ENCODE measurements around the gene SRSF10. TPM values are rescaled to one million over a fixed set of nuclear protein-coding genes. Genes with fewer than 3 reads are reported as not detected.
"Not testable (repeated sequence)": the region's sequence is repeated elsewhere in the genome, so short reads cannot be mapped to it uniquely, and the experiment has no call there.

SRSF10 gene
- total RNA-seq, 1 donor from 2014 or later, result 117 TPM

GRCh38 chr1:23997812-23998211 lies 17.7 kb upstream of the SRSF10 start:
- peak; percentile 65 for DNase-seq

DNA sequence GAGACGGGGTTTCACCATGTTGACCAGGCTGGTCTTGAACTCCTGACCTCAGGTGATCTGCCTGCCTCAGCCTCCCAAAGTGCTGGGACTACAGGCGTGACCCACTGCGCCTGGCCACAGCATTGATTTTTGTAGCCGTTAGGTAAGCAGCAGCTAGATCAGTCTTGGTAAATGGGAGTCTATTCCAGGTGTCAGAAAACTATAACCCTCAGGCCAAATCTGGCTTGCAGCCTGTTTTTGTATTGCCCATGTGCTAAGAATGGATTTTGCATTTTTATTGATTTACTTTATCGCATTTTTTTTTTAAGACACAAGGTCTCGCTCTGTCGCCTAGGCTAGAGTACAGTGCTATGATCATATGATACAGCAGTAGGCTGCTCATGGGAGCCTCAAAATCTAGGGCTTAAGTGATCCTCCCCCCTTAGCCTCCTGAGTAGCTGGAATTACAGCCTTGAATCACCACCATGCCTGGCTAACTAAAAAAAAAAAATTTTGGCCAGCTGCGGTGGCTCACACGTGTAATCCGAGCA lies 16.6 kb upstream of the SRSF10 start:
- DNase-seq, result no peak

- no peak for DNase-seq
Measured at GRCh38 chr1:23995431-23995837, 15.3 kb upstream of the SRSF10 start.

DNA sequence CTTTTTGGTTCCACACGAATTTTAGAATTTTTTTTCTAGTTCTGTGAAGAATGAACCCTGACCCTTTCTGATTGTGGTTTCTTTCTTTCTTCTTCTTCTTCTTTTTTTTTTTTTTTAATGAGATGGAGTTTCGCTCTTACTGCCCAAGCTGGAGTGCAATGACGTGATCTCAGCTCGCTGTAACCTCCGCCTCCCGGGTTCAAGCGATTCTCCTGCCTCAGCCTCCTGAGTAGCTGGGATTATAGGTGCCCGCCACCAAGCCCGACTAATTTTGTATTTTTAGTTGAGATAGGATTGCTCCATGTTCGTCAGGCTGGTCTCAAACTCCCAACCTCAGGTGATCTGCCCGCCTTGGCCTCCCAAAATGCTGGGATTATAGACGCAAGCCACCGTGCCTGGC lies 11.9 kb upstream of the SRSF10 start:
- DNase-seq, result not testable (repeated sequence)

DNA sequence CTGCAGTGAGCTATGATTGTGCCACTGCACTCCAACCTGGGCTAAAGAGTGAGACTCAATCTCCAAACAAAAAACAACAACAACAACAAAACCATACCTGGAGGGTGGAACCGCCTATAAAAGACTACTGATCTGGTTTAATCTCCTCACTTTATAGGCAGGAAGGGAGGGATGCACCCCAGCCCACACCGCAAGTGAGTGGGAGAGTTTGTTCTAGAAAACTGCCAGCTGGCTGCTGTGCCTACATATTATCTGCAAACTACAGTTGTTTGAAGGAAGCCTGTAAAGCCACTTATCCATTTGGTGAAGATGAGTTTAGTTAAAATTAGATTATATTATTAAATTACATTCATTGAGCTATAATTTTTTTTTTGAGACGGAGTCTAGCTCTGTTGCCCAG lies 9.1 kb upstream of the SRSF10 start:
- no peak for DNase-seq

DNA sequence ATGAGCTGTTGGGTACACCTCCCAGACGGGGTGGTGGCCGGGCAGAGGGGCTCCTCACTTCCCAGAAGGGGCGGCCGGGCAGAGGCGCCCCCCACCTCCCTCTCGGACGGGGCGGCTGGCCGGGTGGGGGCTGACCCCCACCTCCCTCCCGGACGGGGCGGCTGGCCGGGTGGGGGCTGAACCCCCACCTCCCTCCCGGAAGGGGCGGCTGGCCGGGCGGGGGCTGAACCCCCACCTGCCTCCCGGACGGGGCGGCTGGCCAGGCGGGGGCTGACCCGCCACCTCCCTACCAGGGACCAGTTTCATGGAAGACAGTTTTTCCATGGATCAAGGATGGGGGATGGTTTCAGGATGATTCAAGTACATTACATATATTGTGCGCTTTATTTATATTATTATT lies 6.9 kb upstream of the SRSF10 start:
- not testable (repeated sequence) for DNase-seq

DNA sequence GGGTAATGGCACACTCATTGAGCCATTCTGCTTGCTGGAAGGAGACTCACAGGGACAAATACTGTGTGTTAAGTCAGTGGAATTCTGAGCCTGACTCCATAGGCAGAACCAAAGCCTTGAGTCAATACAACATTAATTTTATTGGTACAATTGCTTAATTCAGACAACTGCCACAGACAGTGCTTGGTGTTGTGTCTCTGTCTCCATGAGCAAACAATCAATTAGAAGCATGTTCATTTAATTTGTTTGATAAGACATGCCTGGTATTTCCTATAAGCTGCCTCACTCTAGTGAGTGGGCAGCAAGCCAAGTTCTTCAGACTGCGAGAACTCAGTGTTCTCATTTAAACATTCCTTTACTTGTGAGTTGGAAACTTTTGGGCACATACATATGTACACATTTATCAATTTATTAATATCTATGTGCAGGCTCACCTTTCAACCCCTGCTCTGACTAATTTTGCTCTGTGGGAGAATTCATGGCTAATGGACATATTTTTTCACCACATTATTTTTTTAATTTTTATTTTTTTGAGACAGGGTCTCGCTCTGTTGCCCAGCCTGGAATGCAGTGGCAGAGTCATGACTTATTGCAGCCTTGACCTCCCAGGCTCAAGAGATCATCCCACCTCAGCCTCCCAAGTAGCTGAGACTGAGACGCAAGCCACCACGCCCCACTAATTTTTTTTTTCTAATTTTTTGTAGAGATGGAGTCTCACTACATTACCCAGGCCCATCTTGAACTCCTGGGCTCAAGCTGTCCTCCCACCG lies 4.5 kb upstream of the SRSF10 start:
- DNase-seq, result peak; percentile 73

- DNase-seq, result no peak
Measured at GRCh38 chr1:23980728-23981070, 572 bp upstream of the SRSF10 start.

GRCh38 chr1:23979387-23979880 lies 693 bp downstream of the SRSF10 start:
- DNase-seq, result peak; percentile 58

DNA sequence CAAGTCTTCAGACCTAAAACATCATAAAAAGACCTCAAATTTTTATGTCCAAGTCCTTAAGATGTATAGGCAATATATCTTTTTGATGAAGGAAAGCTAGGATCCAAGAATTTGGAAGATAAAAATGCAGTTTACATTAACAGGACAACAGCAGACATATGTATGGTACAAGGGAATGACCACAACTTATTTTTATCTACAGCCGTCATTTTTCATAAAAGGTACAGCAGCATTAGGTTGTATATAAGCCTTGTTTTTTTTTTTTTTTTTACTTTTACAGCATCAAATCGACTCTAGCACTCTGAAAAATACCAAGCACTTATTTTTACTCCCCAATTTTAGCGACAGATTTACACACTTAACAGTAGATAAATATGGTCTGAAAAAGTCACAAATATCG lies 1.3 kb downstream of the SRSF10 start:
- DNase-seq, result no peak

- DNase-seq, result no peak
Measured at GRCh38 chr1:23977854-23978191, 2.3 kb downstream of the SRSF10 start.

DNA sequence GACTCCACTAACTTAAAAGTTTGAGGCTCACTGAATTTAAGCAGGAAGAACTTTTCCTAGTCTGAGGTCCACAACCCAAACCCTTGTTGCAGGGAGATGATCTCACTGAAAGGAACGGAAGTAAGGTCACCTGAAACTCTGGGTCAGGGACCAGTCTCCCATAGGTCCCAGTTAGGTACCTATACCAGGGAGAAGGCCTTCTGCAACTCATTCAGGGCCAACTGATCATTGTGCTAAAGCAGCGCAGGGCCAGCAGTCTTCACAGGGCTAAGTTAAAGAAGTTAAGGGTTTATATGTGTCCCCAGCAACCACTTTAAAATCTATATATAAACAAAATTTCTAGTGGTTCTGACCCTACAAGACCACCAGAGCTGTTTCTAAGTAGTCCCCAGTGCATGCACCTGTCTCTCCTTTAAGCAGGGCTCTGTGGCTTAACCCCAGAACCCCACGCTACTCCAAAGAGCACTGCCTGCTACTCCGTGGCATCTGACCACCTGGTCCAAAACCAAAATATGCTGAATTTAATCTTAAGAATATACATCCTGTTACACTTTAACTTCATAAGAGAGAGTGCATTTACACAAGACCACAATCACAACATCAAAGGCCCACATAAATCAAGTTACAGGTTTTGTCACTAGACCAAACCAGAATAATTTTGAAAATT lies 2.8 kb downstream of the SRSF10 start:
- DNase-seq, result no peak

- DNase-seq, result no peak
Measured at GRCh38 chr1:23967871-23968270, 12.3 kb downstream of the SRSF10 start.

- DNase-seq, result no peak
Measured at GRCh38 chr1:23966973-23967493, 13.1 kb downstream of the SRSF10 start.

DNA sequence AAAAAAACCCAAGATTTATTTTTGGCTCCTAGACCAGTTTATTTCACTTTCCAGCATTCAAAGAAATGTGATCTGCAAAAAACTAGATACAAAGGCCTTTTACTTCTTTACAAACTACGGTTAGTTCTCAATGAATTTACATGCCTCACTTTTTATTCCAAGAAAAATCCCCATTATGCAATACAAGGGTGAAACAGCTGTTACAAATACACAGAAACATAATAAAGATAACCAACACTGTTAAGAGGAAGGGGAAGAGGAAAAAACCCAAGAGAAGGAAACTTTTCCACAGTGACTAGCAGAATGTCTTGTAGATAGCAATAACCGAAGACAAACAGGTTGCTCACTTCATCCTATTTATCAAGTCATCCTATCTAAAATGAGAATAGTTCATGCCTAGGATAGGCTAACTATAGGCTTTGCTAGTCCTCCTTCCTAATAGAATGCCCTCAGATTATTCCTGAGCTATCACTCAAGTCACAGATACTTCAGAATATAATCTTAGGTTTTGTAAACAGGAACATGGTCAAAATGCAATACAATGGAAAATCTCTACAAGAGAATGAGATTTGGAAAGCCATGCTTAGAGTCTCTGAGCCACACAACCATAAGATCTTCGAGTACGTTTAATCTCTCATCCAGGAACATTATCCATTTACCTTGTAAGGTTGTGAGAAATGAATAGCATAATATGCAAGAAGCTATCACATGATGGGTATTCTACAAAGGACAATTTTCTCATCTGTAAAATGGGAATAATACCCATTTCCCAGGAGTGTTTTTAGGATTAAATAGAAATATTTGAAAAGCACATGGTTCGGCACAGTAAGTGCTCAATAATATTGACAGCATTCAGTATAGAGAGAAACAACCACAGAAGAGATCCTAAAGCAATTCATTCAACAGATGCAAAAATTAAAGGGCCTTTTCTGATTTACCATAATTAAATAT lies 15.1 kb downstream of the SRSF10 start:
- DNase-seq, result no peak

DNA sequence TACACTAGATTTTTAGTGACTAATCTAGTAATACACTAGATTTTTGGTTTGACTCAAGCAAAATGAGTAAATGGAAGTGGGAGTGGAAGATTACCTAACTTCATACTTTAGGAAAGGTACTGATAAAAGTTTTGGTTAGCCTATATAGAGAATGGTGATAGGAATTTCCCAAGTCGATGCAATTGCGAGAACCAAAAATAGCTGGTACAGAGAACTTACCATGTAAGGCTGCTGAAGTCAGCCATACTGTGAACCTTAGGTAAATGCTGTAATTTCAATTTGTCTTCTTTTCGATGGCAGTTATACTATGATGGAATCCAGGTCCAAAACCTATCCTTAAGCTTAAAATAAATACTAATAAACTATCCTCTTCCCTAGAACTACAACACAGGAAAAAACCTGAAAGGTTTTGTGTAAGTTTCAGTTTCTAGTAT lies 15.9 kb downstream of the SRSF10 start:
- DNase-seq, result no peak

- DNase-seq, result no peak
Measured at GRCh38 chr1:23963617-23964234, 16.4 kb downstream of the SRSF10 start.

DNA sequence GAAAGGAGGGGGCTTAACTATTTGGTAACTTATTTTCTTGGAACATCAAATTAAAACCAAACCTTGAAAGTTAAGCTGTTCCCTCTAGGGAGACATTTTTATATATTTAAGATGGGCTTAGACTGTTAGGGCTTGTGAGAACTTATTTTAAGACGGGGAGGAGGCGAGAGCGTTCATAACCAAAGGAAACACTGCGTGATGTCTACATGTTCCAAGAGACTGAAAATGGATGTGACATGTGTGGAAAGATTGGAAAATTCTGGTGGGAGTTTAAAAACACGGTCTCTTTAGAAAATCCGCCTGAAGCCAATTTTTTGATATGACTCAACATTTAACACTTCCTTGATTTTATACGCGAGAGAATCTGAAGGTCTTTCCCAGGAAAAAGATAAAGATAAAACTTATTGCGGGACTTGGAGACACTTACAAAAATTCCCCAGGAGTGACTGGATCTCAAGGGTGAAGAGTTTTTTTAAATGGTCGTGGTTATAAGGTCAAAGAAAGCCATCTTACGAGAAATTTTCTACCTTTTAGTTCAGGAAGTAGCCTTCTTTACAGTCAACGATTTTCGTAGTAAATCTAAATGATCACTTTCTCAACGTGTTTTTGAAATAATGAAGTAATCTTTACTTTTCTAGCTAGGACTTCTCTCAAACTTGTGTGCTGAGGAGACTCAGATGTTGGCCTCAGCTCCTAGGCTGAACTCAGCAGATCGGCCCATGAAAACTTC lies 19.7 kb downstream of the SRSF10 start:
- peak; percentile 80 for DNase-seq

DNA sequence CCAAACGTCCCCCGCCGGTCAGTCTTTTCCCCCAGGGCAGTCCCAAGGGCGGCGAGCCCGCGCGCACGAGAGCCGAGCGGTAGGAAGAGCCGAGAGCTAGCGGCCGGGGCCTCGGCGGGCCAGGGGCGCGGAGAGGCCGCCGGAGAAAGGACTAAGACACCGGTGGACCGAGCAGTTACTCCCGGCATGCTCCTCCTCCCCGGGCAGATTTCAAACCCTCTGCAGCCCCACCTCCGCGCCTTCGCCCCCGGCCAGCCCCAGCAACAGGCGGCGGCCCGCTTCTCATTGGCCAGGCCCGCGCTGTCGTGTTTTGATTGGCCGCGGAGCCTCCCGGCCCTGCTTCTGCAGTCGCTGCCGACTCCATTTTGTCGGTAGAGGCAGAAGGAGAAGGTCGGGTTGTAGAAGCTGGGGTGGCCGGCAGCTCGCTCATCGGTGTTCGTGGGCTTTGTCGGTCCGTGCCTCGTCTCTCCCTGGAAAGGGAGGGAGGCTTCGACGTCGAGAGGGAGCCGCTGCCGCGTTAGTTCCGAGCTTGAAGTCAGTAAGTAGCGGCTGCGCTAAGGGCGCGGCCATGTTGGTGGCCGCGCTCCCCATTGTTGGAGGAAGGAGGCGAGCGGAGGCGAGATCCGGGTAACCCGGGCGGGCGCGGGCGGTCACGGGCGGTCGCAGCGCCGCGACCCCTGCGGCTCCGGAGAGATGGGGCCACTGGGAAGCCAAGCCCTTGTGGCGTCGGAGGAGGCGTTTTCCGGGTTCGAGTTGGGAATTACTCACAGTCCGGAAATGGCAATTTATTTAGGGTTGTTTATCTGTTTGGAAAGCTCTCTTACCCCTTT lies 20.5 kb downstream of the SRSF10 start, which contains the start of gene PNRC2:
PNRC2 (plus strand) TSS at position 368 of the 830 bp plus-strand sequence. CDS start 1,630 bp downstream, outside the sequence.
- DNase-seq, result peak; percentile 96
